GM12865 (cell line): ENCODE measurements around the gene CCDC171.
A peak's percentile ranks its signal among the peaks of the same experiment; 100 is the strongest.

ENCODE experiments used
- DNase-seq: peaks from one replicate; pipeline ENCODE4 v3.0.0; 2010; ENCODE audit warnings: low read depth
- H3K4me3 ChIP-seq: 2 replicates; pipeline ENCODE4 v1.5.1; 2011; ENCODE audit warnings: mild to moderate bottlenecking, low read depth, low read length, control low read depth
- TF ChIP-seq, protein P1 (sequence below): IDR thresholded peaks from 2 replicates; pipeline ENCODE4 v1.5.1; 2011; ENCODE audit warnings: low read length, control low read depth, low read depth, inconsistent platforms; ENCODE audit not compliant: insufficient read depth; ENCODE audit errors: missing control alignments

Gene CCDC171

DNA sequence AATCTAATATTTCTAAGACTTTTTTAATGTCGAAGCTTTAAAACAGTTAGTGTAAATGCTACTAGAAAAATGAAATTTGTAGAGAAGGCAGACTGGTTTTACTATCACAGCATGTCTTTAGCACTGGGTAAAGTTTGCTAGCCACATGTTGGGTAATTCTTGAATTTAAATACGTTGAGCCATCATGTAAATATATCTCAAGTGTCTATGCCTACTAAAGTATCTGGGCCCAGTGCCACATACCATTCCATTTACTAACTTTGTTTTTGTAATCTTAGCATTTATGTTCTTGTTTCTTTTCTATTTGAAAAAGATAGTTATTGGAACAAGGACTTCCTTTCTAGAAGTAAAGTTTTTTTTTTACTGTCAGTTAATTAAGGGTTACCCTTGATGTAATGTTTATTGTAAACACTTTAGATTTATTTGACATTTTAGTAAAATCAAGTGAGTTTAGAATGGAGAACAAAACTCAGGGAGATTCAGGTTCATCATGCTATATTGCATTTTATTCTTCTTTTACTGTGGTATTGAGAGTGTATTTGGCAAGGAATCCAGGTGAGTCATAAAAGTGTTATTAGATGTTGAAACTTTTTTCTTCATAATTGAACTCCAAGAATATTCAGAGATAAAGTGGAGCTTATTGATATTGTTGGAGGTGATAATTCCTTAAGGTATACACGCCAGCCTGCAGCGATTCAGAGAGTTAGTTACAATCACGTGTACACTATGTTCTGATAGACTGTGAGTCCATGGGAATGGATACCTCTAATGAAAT lies 182.4 kb downstream of the CCDC171 start:
- no peak for DNase-seq
- no peak overlapping the region for H3K4me3 ChIP-seq

DNA sequence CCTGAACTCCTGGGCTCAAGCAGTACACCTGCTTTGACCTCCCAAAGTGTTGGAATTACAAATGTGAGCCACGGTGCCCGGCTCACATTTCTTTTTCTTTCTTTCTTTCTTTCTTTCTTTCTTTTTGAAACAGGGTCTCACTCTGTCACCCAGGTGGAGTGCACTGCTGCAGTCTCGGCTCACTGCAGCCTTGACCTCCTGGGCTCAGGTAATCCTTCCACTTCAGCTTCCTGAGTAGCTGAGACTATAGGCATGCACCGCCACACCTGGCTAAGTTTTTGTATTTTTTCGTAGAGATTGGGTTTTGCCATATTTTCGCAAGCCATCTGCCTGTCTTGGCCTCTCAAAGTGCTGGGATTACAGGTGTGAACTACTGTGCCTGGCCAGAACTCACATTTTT lies 183.7 kb downstream of the CCDC171 start:
- H3K4me3 ChIP-seq, result no peak overlapping the region
- TF ChIP-seq, protein P1, sequence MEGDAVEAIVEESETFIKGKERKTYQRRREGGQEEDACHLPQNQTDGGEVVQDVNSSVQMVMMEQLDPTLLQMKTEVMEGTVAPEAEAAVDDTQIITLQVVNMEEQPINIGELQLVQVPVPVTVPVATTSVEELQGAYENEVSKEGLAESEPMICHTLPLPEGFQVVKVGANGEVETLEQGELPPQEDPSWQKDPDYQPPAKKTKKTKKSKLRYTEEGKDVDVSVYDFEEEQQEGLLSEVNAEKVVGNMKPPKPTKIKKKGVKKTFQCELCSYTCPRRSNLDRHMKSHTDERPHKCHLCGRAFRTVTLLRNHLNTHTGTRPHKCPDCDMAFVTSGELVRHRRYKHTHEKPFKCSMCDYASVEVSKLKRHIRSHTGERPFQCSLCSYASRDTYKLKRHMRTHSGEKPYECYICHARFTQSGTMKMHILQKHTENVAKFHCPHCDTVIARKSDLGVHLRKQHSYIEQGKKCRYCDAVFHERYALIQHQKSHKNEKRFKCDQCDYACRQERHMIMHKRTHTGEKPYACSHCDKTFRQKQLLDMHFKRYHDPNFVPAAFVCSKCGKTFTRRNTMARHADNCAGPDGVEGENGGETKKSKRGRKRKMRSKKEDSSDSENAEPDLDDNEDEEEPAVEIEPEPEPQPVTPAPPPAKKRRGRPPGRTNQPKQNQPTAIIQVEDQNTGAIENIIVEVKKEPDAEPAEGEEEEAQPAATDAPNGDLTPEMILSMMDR, result no peak
- no peak for DNase-seq

More for the DNA sequence above, 182.4 kb downstream of the CCDC171 start:
- TF ChIP-seq, protein P1, result no peak

- TF ChIP-seq, protein P1, result no peak
- no peak for DNase-seq
- no peak overlapping the region for H3K4me3 ChIP-seq
These were observed 185.2 kb downstream of the CCDC171 start for GRCh38 chr9:15738011-15738410.

DNA sequence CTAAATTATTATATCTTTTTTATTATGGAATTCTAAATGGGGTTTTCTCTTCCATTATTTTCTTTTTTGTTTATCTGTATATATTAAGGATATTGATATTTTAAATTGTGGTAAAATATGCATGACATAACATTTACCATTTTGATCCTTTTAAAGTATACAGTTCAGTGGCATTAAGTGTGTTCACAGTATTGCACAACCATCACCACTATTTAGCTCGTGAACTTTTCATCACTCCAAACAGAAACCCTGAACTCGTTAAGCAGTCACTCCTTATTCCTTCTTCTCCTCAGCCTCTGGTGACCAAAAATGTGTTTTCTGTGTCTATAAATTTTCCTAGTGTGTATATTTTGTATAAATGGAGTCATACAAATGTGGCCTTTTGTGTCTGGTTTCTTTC lies 188.2 kb downstream of the CCDC171 start:
- no peak for DNase-seq
- no peak overlapping the region for H3K4me3 ChIP-seq
- TF ChIP-seq, protein P1, result no peak

DNA sequence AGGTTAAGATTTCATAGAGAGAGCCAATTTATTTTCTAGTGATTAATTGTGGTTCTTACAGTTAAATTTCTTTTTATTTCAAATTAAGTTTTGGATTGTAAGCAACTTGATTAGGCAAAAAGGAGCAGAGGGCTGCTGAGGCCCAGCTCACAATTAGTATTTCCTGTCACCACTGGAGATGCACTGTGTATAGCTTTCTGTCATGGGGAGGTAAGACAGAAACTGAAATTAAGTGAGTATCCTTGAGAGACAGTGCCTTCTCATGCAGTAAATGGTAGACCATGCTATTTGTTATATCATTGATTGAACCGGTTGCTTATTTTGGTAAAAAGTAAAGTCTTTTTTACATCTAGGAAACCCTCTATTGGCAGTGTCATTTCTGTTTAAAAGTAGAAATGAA lies 190.7 kb downstream of the CCDC171 start:
- DNase-seq, result peak; percentile 44
- H3K4me3 ChIP-seq, result no peak overlapping the region
- TF ChIP-seq, protein P1, result no peak

DNA sequence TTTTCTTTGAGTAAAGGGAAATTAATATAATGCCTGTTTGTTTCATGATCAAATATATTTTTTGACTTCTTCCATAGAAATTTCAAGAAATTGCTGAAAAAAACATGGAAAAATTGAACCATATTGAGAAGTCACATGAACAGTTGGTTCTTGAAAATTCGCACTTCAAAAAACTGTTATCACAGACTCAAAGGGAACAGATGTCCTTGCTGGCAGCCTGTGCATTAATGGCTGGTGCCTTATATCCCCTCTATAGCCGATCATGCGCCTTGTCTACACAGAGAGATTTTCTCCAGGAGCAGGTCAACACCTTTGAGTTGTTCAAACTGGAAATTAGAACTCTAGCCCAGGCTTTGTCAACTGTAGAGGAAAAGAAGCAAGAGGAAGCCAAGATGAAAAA lies 191.4 kb downstream of the CCDC171 start:
- no peak overlapping the region for H3K4me3 ChIP-seq
- no peak for DNase-seq
- TF ChIP-seq, protein P1, result no peak

- no peak for DNase-seq
These were observed 194.1 kb downstream of the CCDC171 start for GRCh38 chr9:15746905-15747304.

More at GRCh38 chr9:15746905-15747304, 194.1 kb downstream of the CCDC171 start:
- TF ChIP-seq, protein P1, result no peak
- H3K4me3 ChIP-seq, result no peak overlapping the region
